ENCODE measurements around the gene ANP32B. TPM values are rescaled to one million over a fixed set of nuclear protein-coding genes. Genes with fewer than 3 reads are reported as not detected.
"Not testable (repeated sequence)": the region's sequence is repeated elsewhere in the genome, so short reads cannot be mapped to it uniquely, and the experiment has no call there.

ANP32B gene
- total RNA-seq, 1 donor from 2014 or later: 108 TPM

GRCh38 chr9:97970165-97970564 is 13.0 kb upstream of the ANP32B start:
- Mint-ChIP-seq H3K36me3 (ENCODE audit: low read depth, unreplicated experiment) (no peaks in the 10 kb centered on the region), H3K9me3 (ENCODE audit: unreplicated experiment) (no peaks in the 10 kb centered on the region), H3K27me3 (ENCODE audit: unreplicated experiment) (peaks cover 2% of the 10 kb centered on the region), H3K27ac (ENCODE audit: unreplicated experiment) (no peak overlapping the region), H3K4me3 (ENCODE audit: unreplicated experiment) (no peak overlapping the region), H3K4me1 (ENCODE audit: unreplicated experiment) (no peaks in the 10 kb centered on the region)
- DNase-seq (ENCODE audit: low spot score): no peak
- TF ChIP-seq CTCF (IDR thresholded peaks at IDR 0.05; ENCODE audit: unreplicated experiment): no peak

GRCh38 chr9:97972753-97973152 is 10.4 kb upstream of the ANP32B start:
- Mint-ChIP-seq H3K9me3 (ENCODE audit: unreplicated experiment) (no peaks in the 10 kb centered on the region), H3K4me1 (ENCODE audit: unreplicated experiment) (no peaks in the 10 kb centered on the region), H3K36me3 (ENCODE audit: low read depth, unreplicated experiment) (no peaks in the 10 kb centered on the region), H3K27ac (ENCODE audit: unreplicated experiment) (no peak overlapping the region), H3K4me3 (ENCODE audit: unreplicated experiment) (no peak overlapping the region), H3K27me3 (ENCODE audit: unreplicated experiment) (peaks cover 8% of the 10 kb centered on the region)
- DNase-seq (ENCODE audit: low spot score): no peak
- no peak for TF ChIP-seq CTCF (IDR thresholded peaks at IDR 0.05; ENCODE audit: unreplicated experiment)

GRCh38 chr9:97975376-97975775 is 7.8 kb upstream of the ANP32B start:
- H3K36me3 Mint-ChIP-seq (ENCODE audit: low read depth, unreplicated experiment): no peaks in the 10 kb centered on the region
- no peak for DNase-seq (ENCODE audit: low spot score)
- H3K27me3 Mint-ChIP-seq (ENCODE audit: unreplicated experiment): peaks cover 8% of the 10 kb centered on the region
- no peak overlapping the region for H3K27ac Mint-ChIP-seq (ENCODE audit: unreplicated experiment)
- no peak for TF ChIP-seq CTCF (IDR thresholded peaks at IDR 0.05; ENCODE audit: unreplicated experiment)
- H3K4me3 Mint-ChIP-seq (ENCODE audit: unreplicated experiment): no peak overlapping the region
- no peaks in the 10 kb centered on the region for H3K4me1 Mint-ChIP-seq (ENCODE audit: unreplicated experiment)
- no peaks in the 10 kb centered on the region for H3K9me3 Mint-ChIP-seq (ENCODE audit: unreplicated experiment)

GRCh38 chr9:97976633-97977032 is 6.5 kb upstream of the ANP32B start:
- DNase-seq (ENCODE audit: low spot score); H3K9me3 Mint-ChIP-seq (ENCODE audit: unreplicated experiment); H3K27me3 Mint-ChIP-seq (ENCODE audit: unreplicated experiment); H3K36me3 Mint-ChIP-seq (ENCODE audit: low read depth, unreplicated experiment); H3K4me3 Mint-ChIP-seq (ENCODE audit: unreplicated experiment); H3K4me1 Mint-ChIP-seq (ENCODE audit: unreplicated experiment); H3K27ac Mint-ChIP-seq (ENCODE audit: unreplicated experiment): not testable (repeated sequence)

GRCh38 chr9:97978371-97979130 is 4.6 kb upstream of the ANP32B start:
- Mint-ChIP-seq H3K27ac (ENCODE audit: unreplicated experiment) (no peak overlapping the region), H3K4me3 (ENCODE audit: unreplicated experiment) (no peak overlapping the region), H3K36me3 (ENCODE audit: low read depth, unreplicated experiment) (no peaks in the 10 kb centered on the region), H3K4me1 (ENCODE audit: unreplicated experiment) (peaks cover 2% of the 10 kb centered on the region), H3K9me3 (ENCODE audit: unreplicated experiment) (no peaks in the 10 kb centered on the region), H3K27me3 (ENCODE audit: unreplicated experiment) (peaks cover 13% of the 10 kb centered on the region)
- no peak for DNase-seq (ENCODE audit: low spot score)
- no peak for TF ChIP-seq CTCF (IDR thresholded peaks at IDR 0.05; ENCODE audit: unreplicated experiment)

Data from endothelial cell (in vitro differentiated cells).